Measurements from ENCODE around the gene ZMIZ2.

The ZMIZ2 gene

DNA sequence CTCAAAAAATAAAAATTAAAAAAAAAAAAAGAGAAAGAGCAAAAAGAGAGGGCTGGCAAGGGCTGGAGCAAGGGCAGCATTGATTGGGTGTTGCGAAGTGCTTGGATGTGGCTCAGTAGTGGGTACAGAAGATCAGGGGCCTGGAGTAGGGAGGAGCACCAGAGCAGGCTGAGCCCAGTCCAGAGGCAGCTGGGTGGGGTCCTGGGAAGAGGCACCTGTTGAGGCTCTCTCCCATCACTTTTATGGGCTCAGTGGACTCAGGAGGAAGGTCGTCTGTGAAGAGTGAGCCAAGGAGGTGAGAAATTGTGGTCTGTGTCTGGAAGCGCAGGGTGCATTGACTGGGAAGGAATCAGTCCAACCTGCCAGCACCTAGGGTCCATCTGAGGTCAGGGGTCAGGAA, 11.8 kb upstream of the ZMIZ2 start:
- Histone ChIP-seq H3K4me3 (ENCODE audit: low read depth, low read length) (no peak overlapping the region), H3K36me3 (ENCODE audit: control insufficient read depth in 2 of 2, insufficient read depth in 1 of 2, low read length in 2 of 2) (no peaks in the 10 kb centered on the region), H3K27ac (ENCODE audit: extremely low read depth, low read depth, low read length) (no peak overlapping the region), H3K4me1 (ENCODE audit: control insufficient read depth, insufficient read depth, low read length) (no peaks in the 10 kb centered on the region), H3K9me3 (ENCODE audit: control insufficient read depth, insufficient read depth, low read depth, low read length) (no peaks in the 10 kb centered on the region)
- ChIA-PET POLR2A (no interaction called here), CTCF (interaction anchor here (0.5 to 0.6 kb wide), 2 partner anchors 23 to 549 kb away, joined by 3 read pairs; no protein-coding TSS in a partner anchor)
- TF ChIP-seq SCRT2 (tag by site-specific recombination; IDR thresholded peaks at IDR 0.05) (peak; percentile 70), ZNF571 (tag by site-specific recombination; IDR thresholded peaks at IDR 0.05) (no peak)

DNA sequence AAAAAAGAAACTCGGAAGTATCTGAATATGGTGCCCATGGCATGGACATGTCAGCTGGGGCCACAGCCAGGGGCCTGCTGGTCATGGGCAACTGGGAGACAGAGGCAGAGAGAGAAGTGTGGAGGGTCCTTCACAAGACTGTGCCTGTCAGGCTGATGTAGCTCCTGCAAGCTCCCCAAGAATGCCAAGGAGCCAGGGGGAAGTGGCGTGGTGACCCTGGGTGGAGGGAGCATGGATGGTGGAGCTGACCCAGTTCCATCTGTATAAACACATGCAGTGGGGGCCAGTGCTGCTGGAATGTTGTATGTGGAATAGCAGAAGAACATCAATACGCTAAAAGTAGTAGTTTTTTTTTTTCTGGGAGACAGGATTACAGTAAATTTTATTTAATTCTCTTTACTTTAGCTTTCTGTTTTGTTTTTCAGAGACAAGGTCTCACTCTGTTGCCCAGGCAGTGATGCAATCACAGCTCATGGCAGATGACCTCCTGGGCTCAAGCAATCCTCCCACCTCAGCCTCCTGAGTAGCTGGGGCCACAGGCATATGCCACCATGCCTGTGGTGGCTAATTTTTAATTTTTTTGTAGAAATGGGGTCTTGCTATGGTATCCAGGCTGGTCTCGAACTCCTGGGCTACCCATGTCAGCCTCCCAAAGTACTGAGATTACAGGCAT, 10.5 kb upstream of the ZMIZ2 start:
- CTCF ChIA-PET = interaction anchor here (0.6 kb wide), 1 partner anchor 343 kb away, joined by 3 read pairs; no protein-coding TSS in a partner anchor

DNA sequence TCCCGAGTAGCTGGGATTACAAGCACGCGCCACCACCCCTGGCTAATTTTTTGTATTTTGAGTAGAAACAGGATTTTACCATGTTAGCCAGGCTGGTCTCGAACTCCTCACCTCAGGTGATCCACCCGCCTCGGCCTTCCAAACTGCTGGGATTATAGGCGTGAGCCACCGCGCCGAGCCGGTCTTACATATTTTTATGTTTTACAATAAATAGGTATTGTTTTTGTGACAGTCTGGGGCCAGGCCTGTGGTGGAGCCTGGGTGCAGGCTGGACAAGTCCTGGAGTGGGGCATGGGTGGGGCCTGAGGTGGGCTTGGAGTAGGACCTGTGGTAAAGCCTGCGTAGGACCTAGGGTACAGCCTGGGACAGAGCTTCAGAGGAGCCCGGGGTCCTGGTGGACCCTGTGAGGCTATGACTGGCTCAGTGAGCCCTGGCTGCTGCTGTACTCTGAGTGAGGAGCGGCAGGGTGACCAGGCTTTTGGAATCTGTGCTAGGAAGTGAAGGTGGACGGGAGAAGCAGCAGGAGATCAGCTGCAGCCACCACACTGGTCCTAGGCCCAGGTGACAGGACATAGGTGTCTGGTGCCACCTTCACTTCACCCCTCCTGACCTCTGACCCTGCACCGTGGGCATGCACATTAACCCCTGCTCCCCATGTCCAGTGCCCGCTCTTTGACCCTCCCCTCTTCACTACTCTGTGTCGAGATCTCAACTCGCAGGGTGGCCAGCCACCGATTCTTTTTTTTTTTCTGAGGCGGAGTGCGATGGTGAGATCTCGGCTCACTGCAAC, 9.6 kb upstream of the ZMIZ2 start:
- ChIA-PET CTCF (no interaction called here), POLR2A (interaction anchor here (0.7 kb wide), 1 partner anchor 681 kb away, joined by 12 read pairs; no protein-coding TSS in a partner anchor)
- H3K4me1 ChIP-seq (ENCODE audit: control insufficient read depth, insufficient read depth, low read length) = no peaks in the 10 kb centered on the region
- no peak overlapping the region for H3K27ac ChIP-seq (ENCODE audit: extremely low read depth, low read depth, low read length)
- H3K4me3 ChIP-seq (ENCODE audit: low read depth, low read length) = no peak overlapping the region
- no peaks in the 10 kb centered on the region for H3K36me3 ChIP-seq (ENCODE audit: control insufficient read depth in 2 of 2, insufficient read depth in 1 of 2, low read length in 2 of 2)
- no peaks in the 10 kb centered on the region for H3K9me3 ChIP-seq (ENCODE audit: control insufficient read depth, insufficient read depth, low read depth, low read length)
- TF ChIP-seq ZNF701 (tag by site-specific recombination; IDR thresholded peaks at IDR 0.05) (no peak), ZNF510 (tag by site-specific recombination; IDR thresholded peaks at IDR 0.05; ENCODE audit: insufficient replicate concordance) (no peak), ZNF548 (tag by site-specific recombination; IDR thresholded peaks at IDR 0.05) (no peak), ZNF677 (tag by site-specific recombination; IDR thresholded peaks at IDR 0.05) (no peak), ZNF623 (tag by site-specific recombination; IDR thresholded peaks at IDR 0.05) (no peak), ZNF391 (tag by site-specific recombination; IDR thresholded peaks at IDR 0.05; ENCODE audit: borderline replicate concordance, low read depth) (no peak), ZFP3 (tag by site-specific recombination; IDR thresholded peaks at IDR 0.05; ENCODE audit: low read depth) (no peak), ZNF133 (tag by site-specific recombination; IDR thresholded peaks at IDR 0.05) (no peak), ZNF394 (tag by site-specific recombination; IDR thresholded peaks at IDR 0.05; ENCODE audit: borderline replicate concordance) (no peak), YY2 (tag by site-specific recombination; IDR thresholded peaks at IDR 0.05) (no peak), ZNF544 (tag by site-specific recombination; IDR thresholded peaks at IDR 0.05) (no peak), ZNF175 (tag by site-specific recombination; IDR thresholded peaks at IDR 0.05) (no peak)
- TF ChIP-seq, protein P1, sequence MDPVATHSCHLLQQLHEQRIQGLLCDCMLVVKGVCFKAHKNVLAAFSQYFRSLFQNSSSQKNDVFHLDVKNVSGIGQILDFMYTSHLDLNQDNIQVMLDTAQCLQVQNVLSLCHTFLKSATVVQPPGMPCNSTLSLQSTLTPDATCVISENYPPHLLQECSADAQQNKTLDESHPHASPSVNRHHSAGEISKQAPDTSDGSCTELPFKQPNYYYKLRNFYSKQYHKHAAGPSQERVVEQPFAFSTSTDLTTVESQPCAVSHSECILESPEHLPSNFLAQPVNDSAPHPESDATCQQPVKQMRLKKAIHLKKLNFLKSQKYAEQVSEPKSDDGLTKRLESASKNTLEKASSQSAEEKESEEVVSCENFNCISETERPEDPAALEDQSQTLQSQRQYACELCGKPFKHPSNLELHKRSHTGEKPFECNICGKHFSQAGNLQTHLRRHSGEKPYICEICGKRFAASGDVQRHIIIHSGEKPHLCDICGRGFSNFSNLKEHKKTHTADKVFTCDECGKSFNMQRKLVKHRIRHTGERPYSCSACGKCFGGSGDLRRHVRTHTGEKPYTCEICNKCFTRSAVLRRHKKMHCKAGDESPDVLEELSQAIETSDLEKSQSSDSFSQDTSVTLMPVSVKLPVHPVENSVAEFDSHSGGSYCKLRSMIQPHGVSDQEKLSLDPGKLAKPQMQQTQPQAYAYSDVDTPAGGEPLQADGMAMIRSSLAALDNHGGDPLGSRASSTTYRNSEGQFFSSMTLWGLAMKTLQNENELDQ (tag by site-specific recombination; IDR thresholded peaks at IDR 0.05; ENCODE audit: low read depth) = no peak

More for the DNA sequence above, 10.5 kb upstream of the ZMIZ2 start:
- Histone ChIP-seq H3K9me3 (ENCODE audit: control insufficient read depth, insufficient read depth, low read depth, low read length) (no peaks in the 10 kb centered on the region), H3K27ac (ENCODE audit: extremely low read depth, low read depth, low read length) (no peak overlapping the region), H3K4me3 (ENCODE audit: low read depth, low read length) (no peak overlapping the region), H3K4me1 (ENCODE audit: control insufficient read depth, insufficient read depth, low read length) (no peaks in the 10 kb centered on the region), H3K36me3 (ENCODE audit: control insufficient read depth in 2 of 2, insufficient read depth in 1 of 2, low read length in 2 of 2) (no peaks in the 10 kb centered on the region)
- POLR2A ChIA-PET = interaction anchor here (0.6 to 0.8 kb wide), 2 partner anchors 11 to 45 kb away, joined by 4 to 6 read pairs; no protein-coding TSS in a partner anchor
- TF ChIP-seq, protein P2, sequence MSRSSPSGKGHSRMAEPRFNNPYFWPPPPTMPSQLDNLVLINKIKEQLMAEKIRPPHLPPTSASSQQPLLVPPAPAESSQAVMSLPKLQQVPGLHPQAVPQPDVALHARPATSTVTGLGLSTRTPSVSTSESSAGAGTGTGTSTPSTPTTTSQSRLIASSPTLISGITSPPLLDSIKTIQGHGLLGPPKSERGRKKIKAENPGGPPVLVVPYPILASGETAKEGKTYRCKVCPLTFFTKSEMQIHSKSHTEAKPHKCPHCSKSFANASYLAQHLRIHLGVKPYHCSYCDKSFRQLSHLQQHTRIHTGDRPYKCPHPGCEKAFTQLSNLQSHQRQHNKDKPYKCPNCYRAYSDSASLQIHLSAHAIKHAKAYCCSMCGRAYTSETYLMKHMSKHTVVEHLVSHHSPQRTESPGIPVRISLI (tag by site-specific recombination; IDR thresholded peaks at IDR 0.05) = 0 out of 2 replicates have a peak, but pooled peaks have one; percentile 21
- no peak for TF ChIP-seq ZBTB8A (tag by site-specific recombination; IDR thresholded peaks at IDR 0.05)
